Measurements from ENCODE around the gene SNAI3. TPM values are rescaled to one million over a fixed set of nuclear protein-coding genes. Genes with fewer than 3 reads are reported as not detected.
A peak's percentile ranks its signal among the peaks of the same experiment; 100 is the strongest.

SNAI3 gene
- total RNA-seq, 1 donor from 2014 or later, result not detected

DNA sequence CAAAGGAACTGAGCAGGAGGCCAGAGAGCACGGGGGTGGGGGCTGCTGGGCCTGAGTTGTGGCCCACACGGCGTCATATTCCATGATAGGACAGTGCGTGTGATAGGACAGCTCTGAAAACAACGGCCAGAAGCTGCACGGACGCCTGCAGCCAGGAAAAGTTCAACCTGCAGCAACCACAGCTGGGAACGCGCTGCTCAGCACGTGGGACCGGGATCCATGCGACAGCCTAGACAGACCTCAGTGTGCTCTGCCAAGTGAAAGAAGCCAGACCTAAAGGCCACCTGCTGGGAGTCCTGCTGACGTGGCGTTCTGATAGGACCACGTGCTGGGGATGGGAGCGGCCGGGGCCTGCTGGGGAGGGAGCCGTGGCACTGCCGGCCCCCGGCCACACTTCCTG is 41.6 kb upstream of the SNAI3 start:
- no peak overlapping the region for H3K4me3 ChIP-seq (ENCODE audit: low read depth, low read length)
- no peak for DNase-seq (ENCODE audit: low read depth)
- no peak for TF ChIP-seq CTCF (IDR thresholded peaks at IDR 0.05; ENCODE audit: insufficient read depth, low read length, severe bottlenecking)
- peaks cover 44% of the 10 kb centered on the region for H3K36me3 ChIP-seq (ENCODE audit: control insufficient read depth, insufficient read depth, low read length)
- no peaks in the 10 kb centered on the region for H3K27me3 ChIP-seq (ENCODE audit: control insufficient read depth, insufficient read depth, low read length)
- peak; percentile 68 for FAIRE-seq

DNA sequence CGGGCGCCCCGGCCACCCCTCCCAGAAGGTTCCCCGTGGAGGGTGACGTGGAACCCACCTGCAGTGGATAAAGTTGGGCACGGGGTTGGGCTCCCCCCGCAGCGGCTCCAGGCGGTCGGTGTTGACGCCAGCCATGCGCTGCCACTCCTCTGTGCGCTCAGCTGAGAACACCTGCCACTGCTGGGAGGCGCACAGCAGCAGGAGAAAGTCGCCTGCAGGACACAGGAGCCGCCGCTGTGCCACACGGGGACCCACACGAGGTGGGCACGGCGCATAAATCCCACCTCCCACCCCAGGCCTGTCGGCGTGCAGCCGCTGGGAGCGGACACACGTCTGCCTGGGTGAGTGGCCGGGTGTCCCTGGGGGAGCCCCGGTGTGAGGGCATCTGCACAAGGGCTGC is 40.7 kb upstream of the SNAI3 start:
- Histone ChIP-seq H3K4me3 (ENCODE audit: low read depth, low read length) (no peak overlapping the region), H3K36me3 (ENCODE audit: control insufficient read depth, insufficient read depth, low read length) (peaks cover 49% of the 10 kb centered on the region), H3K27me3 (ENCODE audit: control insufficient read depth, insufficient read depth, low read length) (no peaks in the 10 kb centered on the region)
- DNase-seq (ENCODE audit: low read depth) (no peak), FAIRE-seq (no peak)
- no peak for TF ChIP-seq CTCF (IDR thresholded peaks at IDR 0.05; ENCODE audit: insufficient read depth, low read length, severe bottlenecking)

DNA sequence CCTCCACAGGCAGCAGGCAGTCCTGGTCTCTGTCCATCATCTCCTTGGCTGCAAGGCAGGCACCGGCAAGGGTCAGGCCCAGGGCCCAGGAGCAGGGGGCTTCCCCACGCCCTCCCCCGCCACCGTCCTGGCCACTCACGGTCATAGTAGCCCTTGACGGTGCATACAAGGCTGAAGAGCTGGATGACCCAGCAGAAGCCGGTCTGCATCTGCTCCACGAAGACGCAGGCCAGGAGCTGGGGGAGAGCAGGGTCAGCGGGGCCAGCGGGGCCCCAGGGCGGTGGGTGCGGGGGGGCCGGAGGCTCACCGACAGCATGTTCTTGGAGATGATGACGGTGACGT is 40.1 kb upstream of the SNAI3 start:
- peaks cover 49% of the 10 kb centered on the region for H3K36me3 ChIP-seq (ENCODE audit: control insufficient read depth, insufficient read depth, low read length)
- FAIRE-seq (no peak), DNase-seq (ENCODE audit: low read depth) (no peak)
- no peak overlapping the region for H3K4me3 ChIP-seq (ENCODE audit: low read depth, low read length)
- H3K27me3 ChIP-seq (ENCODE audit: control insufficient read depth, insufficient read depth, low read length), result no peaks in the 10 kb centered on the region
- no peak for TF ChIP-seq CTCF (IDR thresholded peaks at IDR 0.05; ENCODE audit: insufficient read depth, low read length, severe bottlenecking)

GRCh38 chr16:88725609-88726407 is 39.5 kb upstream of the SNAI3 start:
- peaks cover 50% of the 10 kb centered on the region for H3K36me3 ChIP-seq (ENCODE audit: control insufficient read depth, insufficient read depth, low read length)
- TF ChIP-seq CTCF (IDR thresholded peaks at IDR 0.05; ENCODE audit: insufficient read depth, low read length, severe bottlenecking), result no peak
- FAIRE-seq, result no peak

GRCh38 chr16:88724855-88725555 is 38.7 kb upstream of the SNAI3 start:
- DNase-seq (ENCODE audit: low read depth) (no peak), FAIRE-seq (no peak)
- TF ChIP-seq CTCF (IDR thresholded peaks at IDR 0.05; ENCODE audit: insufficient read depth, low read length, severe bottlenecking), result no peak
- Histone ChIP-seq H3K4me3 (ENCODE audit: low read depth, low read length) (no peak overlapping the region), H3K36me3 (ENCODE audit: control insufficient read depth, insufficient read depth, low read length) (peaks cover 54% of the 10 kb centered on the region), H3K27me3 (ENCODE audit: control insufficient read depth, insufficient read depth, low read length) (no peaks in the 10 kb centered on the region)

More at GRCh38 chr16:88725609-88726407, 39.5 kb upstream of the SNAI3 start:
- Histone ChIP-seq H3K27me3 (ENCODE audit: control insufficient read depth, insufficient read depth, low read length) (no peaks in the 10 kb centered on the region), H3K4me3 (ENCODE audit: low read depth, low read length) (no peak overlapping the region)
- DNase-seq (ENCODE audit: low read depth), result no peak

All from bronchial epithelial cell (primary cell).